ENCODE results near the gene DIPK1A.
"Not testable (repeated sequence)": the region's sequence is repeated elsewhere in the genome, so short reads cannot be mapped to it uniquely, and the experiment has no call there.

DIPK1A gene

GRCh38 chr1:92901699-92902405 lies 59.4 kb downstream of the DIPK1A start:
- TF ChIP-seq CTCF (IDR thresholded peaks at IDR 0.05; ENCODE audit: control extremely low read depth, extremely low read depth, low read depth, missing control alignments): no peak
- no peak for DNase-seq (ENCODE audit: extremely low spot score)
- ChIA-PET CTCF (interaction anchor here (1.2 to 3.9 kb wide), 13 partner anchors 8 to 92 kb away, joined by 4 to 16 read pairs (median 6); no protein-coding TSS in a partner anchor), POLR2A (no interaction called here)

DNA sequence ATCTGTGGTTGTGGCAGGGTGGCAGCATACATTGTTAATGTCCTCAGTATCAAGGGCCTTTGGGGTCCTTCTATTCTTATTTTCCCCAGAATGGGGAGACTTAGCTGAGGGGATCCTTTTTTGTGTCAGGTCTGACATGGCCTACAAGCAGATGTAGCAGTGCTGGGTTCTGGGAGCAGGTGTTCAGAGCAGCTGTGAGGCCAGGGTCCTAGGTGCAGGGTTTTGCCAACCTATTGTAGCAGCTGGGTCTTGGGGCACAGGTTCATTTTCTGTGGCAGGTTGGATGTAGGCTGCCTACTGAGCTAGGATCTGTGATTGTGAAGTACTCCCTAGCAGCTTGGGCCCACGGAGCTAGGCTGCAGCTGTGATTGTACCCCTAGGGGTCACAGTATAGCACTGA lies 60.1 kb downstream of the DIPK1A start:
- TF ChIP-seq CTCF (IDR thresholded peaks at IDR 0.05; ENCODE audit: control extremely low read depth, extremely low read depth, low read depth, missing control alignments): no peak
- CTCF ChIA-PET: interaction anchor here (1.2 to 3.9 kb wide), 12 partner anchors 9 to 93 kb away, joined by 3 to 16 read pairs (median 6); no protein-coding TSS in a partner anchor
- DNase-seq (ENCODE audit: extremely low spot score): no peak
- POLR2A ChIA-PET: no interaction called here

DNA sequence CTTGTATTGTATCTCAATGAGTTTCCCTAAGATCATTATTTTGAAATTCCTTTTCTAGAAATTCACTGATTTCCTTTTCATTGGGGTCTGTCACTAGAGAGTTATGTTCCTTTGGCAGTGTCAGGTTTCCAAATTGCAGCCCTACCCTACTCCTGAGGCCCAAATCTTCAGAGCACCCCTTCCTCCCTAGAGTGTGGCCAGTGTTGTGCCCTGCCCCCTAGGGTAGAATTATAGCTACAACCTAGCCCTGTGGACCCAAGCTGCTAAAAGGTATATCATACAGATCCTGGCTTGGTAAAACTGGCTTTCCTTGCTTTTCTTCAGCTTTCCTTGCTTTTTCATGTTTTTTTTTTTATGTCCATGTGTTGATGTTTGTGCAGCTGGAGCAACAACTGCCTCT lies 60.7 kb downstream of the DIPK1A start:
- ChIA-PET POLR2A (no interaction called here), CTCF (interaction anchor here (1.2 to 3.9 kb wide), 10 partner anchors 10 to 93 kb away, joined by 3 to 16 read pairs (median 6); no protein-coding TSS in a partner anchor)
- DNase-seq (ENCODE audit: extremely low spot score): no peak
- TF ChIP-seq CTCF (IDR thresholded peaks at IDR 0.05; ENCODE audit: control extremely low read depth, extremely low read depth, low read depth, missing control alignments): no peak

DNA sequence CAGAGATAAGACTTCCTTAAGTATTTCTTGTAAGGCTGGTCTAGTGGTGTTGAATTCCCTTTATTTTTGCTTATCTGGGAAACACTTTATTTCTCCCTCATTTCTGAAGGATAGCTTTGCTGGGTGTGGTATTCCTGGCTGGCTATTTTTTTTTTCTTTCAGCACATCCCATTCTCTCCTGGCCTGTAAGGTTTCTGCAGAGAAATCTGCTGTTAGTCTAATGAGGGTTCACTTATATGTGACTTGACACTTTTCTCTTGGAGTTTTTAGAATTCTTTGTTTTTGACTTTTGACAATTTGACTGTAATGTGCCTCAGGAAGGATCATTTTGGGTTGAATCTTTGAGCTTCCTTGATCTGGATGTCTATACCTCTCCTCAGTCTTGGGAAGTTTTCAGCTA lies 61.5 kb downstream of the DIPK1A start:
- no peak for DNase-seq (ENCODE audit: extremely low spot score)
- POLR2A ChIA-PET: no interaction called here
- no peak for TF ChIP-seq CTCF (IDR thresholded peaks at IDR 0.05; ENCODE audit: control extremely low read depth, extremely low read depth, low read depth, missing control alignments)
- CTCF ChIA-PET: interaction anchor here (0.8 to 3.9 kb wide), 6 partner anchors 9 to 46 kb away, joined by 3 to 14 read pairs (median 3); no protein-coding TSS in a partner anchor

DNA sequence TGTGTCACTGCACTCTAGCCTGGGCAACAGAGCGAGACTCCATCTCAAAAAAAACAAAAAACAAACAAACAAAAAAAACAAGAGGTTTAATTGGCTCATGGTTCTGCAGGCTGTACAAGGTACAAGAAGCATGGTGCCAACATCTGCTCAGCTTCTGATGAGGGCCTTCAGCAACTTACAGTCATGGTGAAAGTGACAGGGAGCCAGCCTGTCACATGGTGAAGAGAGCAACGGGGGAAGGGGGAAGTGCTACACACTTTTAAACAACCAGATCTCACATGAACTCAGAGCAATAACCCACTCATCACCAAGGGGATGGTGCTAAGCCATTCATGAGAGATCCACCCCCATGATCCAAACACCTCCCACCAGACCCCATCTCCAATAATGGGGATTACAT lies 63.2 kb downstream of the DIPK1A start:
- POLR2A ChIA-PET; DNase-seq (ENCODE audit: extremely low spot score): not testable (repeated sequence)
- CTCF ChIA-PET: interaction anchor here (0.8 to 2.0 kb wide), 2 partner anchors 9 to 10 kb away, joined by 3 to 5 read pairs; no protein-coding TSS in a partner anchor

- TF ChIP-seq CTCF (IDR thresholded peaks at IDR 0.05; ENCODE audit: control extremely low read depth, extremely low read depth, low read depth, missing control alignments): no peak
- POLR2A ChIA-PET: interaction anchor here (0.6 kb wide), 1 partner anchor 171 kb away, joined by 4 read pairs; no protein-coding TSS in a partner anchor
- CTCF ChIA-PET: interaction anchor here (1.3 to 6.2 kb wide), 2 partner anchors 28 to 107 kb away, joined by 5 to 35 read pairs; no protein-coding TSS in a partner anchor
- DNase-seq (ENCODE audit: extremely low spot score): no peak
Observed at GRCh38 chr1:92887465-92887864, 73.8 kb downstream of the DIPK1A start.

GRCh38 chr1:92886886-92887419 lies 74.3 kb downstream of the DIPK1A start:
- no peak for DNase-seq (ENCODE audit: extremely low spot score)
- no peak for TF ChIP-seq CTCF (IDR thresholded peaks at IDR 0.05; ENCODE audit: control extremely low read depth, extremely low read depth, low read depth, missing control alignments)
- CTCF ChIA-PET: interaction anchor here (4.6 to 6.2 kb wide), 2 partner anchors 28 to 107 kb away, joined by 16 to 35 read pairs; no protein-coding TSS in a partner anchor
- POLR2A ChIA-PET: interaction anchor here (0.6 kb wide), 1 partner anchor 171 kb away, joined by 4 read pairs; no protein-coding TSS in a partner anchor
